ENCODE data around the gene GAL3ST3.
"Not testable (repeated sequence)": the region's sequence is repeated elsewhere in the genome, so short reads cannot be mapped to it uniquely, and the experiment has no call there.

The GAL3ST3 gene

DNA sequence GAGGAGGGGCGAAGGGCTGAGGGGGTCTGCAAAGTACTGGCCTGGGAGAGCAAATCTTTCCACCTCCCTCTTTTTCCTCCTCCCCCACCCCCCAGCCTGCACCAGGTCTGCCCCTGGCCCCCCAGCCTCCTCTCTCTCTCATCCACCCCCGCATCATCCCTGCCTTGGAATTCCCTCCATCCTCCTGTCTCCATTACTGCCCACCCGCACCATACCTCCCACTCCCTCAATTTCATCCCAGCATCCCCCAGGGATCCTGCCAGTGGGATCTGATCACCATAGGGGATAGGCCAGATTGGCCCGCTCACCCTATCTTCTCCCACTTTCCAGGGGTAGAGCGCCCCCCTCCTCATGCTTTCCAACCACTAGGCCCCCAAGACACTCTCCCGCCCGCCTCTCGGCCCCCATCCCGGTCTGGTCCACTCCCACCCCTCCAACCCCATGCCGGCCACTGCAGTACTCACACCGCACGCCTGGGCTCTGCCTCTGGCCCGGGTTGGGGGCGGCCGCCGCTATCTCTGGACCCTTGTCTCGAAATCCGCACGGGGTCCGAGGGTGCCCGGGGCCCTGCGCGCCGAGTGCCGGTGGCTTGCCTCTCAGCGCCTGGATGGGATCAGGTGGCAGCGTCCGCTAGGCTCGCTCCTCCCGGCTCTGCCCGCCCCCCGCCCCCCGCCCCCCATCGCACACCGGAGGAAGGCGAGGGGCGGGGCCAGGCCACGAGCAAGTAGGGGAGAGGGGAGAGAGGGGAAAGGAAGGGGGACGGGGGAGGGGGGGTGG, at the start of gene GAL3ST3:
Gene GAL3ST3, minus strand, starts transcription at position 615 of the 777 bp plus-strand sequence. CDS start 3,746 bp downstream, outside the sequence.
- no peak for DNase-seq (ENCODE audit: low read depth, low spot score)

DNA sequence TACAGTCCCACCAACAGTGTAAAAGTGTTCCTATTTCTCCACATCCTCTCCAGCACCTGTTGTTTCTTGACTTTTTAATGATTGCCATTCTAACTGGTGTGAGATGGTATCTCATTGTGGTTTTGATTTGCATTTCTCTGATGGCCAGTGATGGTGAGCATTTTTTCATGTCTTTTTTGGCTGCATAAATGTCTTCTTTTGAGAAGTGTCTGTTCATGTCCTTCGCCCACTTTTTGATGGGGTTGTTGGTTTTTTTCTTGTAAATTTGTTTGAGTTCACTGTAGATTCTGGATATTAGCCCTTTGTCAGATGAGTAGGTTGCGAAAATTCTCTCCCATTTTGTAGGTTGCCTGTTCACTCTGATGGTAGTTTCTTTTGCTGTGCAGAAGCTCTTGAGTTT, 43.2 kb upstream of the GAL3ST3 start:
- not testable (repeated sequence) for DNase-seq (ENCODE audit: low read depth, low spot score)

DNA sequence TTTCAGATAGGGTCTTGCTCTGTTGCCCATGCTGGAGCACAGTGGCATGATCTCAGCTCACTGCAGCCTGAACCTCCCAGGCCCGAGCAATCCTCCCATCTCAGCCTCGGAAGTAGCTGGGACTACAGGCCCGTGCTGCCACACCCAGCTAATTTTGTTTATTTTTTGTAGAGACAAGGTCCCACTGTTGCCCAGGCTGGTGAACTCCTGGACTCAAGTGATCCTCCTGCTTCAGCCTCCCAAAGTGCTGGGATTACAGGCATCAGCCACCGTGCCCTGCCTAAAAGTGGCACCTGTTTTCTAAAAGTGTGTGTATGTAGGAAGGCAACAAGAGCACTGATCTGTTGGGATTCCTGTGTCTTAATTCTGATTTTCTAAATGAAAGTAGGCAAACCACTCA, 41.3 kb upstream of the GAL3ST3 start:
- DNase-seq (ENCODE audit: low read depth, low spot score), result no peak

- no peak for DNase-seq (ENCODE audit: low read depth, low spot score)
Observed at GRCh38 chr11:66089067-66089466, 40.1 kb upstream of the GAL3ST3 start.

- no peak for DNase-seq (ENCODE audit: low read depth, low spot score)
Observed at GRCh38 chr11:66087148-66087908, 38.4 kb upstream of the GAL3ST3 start.

DNA sequence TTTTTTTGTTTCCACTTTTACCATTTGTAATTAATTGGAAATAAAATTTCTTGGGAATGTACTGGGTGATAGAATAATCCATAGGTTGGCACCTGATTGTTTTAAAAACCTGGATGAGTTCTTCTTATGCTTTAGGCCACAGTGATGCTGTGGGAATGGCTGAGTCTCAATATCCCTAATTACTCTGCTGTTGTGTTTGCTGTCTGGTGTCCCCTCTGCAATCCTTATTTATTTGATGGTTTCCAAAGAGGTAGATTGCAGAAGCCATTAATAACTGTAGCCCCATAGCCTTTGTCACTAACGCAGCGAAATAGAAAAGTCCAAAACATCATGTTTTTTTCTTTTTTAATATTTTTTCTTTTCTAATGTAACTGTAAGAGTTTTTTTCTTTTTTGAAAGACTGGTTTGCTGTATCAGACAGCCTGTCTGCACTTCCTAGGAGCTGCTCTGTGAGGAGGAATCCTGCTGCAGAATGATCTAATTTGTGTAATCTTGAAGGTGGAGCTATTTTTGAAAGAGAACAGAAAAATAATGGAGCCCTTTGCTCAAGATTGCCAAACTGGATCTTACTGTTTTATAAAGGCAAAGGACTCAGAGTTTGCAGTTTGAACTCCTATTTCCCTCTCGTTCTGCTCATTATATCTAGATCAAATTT, 36.0 kb upstream of the GAL3ST3 start:
- no peak for DNase-seq (ENCODE audit: low read depth, low spot score)

DNA sequence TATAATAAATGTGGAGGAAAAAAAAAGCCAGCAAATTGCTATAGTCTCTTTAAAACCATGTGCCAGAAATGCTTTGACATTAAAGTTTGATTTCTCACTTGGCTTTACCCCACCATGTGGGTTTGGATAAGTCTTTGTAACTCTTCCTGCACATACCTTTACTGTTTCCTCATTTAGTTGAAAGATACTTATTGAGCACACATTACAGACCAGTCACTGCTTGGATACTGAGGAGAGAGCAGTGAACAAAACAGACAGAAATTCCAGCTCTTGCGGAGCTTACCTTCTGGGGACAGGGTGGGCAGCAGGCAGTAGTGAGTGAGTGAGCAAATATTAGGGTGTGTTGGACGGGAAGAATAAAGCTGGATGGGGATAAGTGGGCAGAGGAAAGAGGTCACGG, 34.8 kb upstream of the GAL3ST3 start:
- DNase-seq (ENCODE audit: low read depth, low spot score), result no peak

GRCh38 chr11:66082946-66083698, 34.2 kb upstream of the GAL3ST3 start:
- no peak for DNase-seq (ENCODE audit: low read depth, low spot score)

DNA sequence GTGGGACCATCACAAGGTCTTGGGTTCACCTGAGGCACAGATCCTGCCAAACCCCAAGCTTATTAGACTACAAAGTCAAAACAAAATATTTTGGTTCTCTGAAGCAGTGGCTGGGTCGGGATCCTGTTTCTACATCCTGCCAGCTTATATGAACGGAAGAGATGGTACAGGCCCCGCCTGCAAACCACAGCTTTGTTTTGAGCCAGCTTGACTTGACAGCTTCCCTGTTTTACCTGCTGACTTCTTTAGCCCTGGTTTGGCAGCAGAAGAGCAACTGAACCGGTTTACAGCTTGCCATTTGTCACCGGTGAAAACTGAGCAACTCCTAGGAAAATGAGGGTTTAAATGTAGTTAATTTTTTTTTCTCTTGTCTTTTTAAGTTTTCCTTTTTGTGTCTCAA, 32.5 kb upstream of the GAL3ST3 start:
- DNase-seq (ENCODE audit: low read depth, low spot score), result no peak

- no peak for DNase-seq (ENCODE audit: low read depth, low spot score)
Observed at GRCh38 chr11:66080055-66080817, 31.3 kb upstream of the GAL3ST3 start.

DNA sequence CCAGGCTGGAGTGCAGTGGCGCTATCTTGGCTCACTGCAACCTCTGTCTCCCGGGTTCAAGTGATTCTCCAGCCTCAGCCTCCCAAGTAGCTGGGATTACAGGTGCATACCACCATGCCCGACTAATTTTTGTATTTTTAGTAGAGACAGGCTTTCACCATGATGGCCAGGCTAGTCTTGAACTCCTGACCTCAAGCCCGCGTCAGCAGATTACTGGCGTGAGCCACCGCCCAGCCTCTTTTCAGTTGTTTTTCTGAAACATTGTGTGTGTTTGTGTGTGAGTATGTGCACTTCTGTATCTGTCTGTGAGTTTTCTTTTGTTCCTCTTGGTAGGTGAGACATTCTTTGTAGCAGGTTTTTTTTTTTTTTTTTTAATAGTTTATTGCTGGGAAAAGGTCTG, 30.0 kb upstream of the GAL3ST3 start:
- not testable (repeated sequence) for DNase-seq (ENCODE audit: low read depth, low spot score)

DNA sequence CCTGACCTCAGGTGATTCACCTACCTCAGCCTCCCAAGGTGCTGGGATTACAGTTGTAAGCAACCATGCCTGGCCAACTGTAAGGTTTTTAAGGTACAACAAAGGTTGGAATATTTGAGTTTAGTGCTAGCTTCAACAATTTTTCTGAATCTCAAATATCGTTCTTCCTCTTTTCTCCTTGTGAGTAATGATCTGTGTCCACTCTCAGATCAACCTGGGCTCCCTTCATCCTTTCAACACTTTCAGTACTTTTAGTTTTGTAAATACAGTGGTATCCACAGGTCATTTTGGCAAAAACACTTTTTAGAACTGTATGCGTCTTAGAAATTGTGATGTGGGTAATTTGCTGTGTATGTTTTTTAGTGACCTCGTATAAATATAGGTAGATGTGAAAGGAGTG, 29.0 kb upstream of the GAL3ST3 start:
- no peak for DNase-seq (ENCODE audit: low read depth, low spot score)

DNA sequence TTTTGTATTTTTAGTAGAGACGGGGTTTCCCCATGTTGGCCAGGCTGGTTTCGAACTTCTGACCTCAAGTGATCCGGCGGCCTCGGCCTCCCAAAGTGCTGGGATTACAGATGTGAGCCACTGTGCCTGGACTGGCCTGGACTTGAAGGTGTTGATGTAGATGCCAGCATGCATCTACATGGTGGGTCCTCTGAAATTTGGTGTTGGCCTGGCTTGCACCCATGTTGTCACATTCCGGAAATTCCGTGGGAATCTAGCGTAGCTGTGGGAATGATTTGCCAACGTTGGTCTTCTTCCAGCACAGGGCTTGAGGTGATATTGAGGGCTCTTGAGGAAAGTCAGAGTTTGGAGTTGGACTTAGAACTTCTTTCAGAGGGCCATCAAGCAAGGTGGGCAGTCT, 27.6 kb upstream of the GAL3ST3 start:
- DNase-seq (ENCODE audit: low read depth, low spot score), result no peak

- DNase-seq (ENCODE audit: low read depth, low spot score), result no peak
Observed at GRCh38 chr11:66075273-66075672, 26.3 kb upstream of the GAL3ST3 start.

DNA sequence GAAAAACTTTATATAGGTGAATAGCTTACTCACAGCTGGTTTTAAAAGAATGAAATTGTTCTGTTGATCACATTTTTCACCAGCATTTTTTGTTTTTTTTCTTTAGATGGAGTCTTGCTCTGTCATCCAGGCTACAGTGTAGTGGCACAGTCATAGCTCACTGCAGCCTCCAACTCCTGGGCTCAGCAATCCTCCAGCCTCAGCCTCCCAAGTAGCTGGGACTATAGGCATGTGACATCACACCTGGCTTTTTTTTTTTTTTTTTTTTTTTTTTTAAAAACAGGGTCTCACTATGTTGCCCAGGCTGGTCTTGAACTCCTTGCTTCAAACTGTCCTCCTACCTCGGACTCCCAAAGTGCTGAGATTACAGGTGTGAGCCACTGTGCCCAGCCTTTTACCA, 24.7 kb upstream of the GAL3ST3 start:
- no peak for DNase-seq (ENCODE audit: low read depth, low spot score)

DNA sequence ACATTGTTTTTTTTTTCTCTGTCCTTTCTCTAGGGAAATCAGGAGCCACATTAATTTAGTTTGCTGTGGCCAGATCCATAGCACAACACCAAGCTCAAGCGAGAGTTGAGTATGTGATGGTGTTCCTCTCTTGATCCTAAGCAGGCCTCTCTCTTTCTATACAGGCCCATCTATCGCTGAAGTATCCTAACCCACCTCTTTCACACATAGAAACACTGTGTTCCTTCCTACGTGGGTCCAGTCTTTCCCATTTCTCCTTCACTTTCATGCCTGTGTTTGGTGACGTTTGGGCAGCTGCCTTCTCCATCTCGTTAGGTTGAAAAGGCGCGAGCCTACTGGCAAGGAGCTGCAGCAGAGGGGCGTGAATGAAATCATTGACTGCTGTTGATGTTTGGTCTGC, 23.6 kb upstream of the GAL3ST3 start:
- DNase-seq (ENCODE audit: low read depth, low spot score), result no peak

GRCh38 chr11:66072081-66072480, 23.1 kb upstream of the GAL3ST3 start:
- DNase-seq (ENCODE audit: low read depth, low spot score), result no peak

DNA sequence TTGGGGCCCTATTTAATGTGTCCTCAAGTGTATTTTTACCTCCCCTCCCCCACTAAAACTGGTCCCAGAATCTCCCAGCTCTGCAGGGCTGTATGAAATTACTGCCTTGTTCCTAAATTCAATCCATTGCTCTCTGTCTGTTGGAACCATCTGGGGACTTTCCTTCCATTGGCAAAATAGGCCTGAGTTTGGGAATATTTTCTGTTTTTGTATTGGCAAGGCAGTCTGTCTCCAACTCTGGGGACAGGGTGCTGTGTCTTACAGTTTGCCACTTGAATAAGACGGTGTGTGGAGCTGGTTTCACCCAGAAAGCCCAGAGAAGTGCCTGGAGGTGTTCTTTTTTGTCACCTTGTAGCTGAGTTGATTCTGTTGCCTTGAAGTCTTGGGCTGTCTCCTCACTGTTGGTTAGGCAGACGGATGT, 22.4 kb upstream of the GAL3ST3 start:
- DNase-seq (ENCODE audit: low read depth, low spot score), result no peak

DNA sequence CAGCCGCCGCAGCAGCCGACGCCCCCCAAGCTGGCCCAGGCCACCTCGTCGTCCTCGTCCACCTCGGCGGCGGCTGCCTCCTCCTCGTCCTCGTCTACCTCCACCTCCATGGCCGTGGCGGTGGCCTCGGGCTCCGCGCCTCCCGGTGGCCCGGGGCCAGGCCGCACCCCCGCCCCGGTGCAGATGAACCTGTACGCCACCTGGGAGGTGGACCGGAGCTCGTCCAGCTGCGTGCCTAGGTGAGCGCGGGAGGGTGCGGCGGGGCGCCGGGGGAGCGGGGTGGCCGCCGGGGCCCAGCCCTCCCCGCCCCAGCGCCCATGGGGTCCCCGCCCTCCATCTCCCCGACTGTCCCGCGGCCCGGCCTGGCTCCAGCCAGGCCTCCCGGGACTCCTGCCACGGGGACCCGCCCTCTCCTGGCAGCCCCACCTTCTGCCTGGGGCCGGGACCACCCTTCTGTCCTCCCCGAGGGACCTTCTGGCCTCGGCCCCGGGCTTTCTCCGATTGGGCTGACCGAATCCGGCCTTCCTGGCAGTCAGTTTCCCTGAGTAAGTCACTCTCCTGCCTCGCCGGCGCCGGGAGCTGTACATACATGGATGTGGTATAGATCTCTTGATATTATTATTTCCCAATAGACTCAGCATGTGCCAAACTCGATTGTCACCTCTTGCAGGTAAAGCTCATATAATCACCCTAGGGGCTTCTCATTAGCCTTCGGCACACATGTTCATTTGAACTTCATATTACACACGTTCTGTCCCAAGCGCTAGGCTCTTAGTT, 21.8 kb upstream of the GAL3ST3 start:
- DNase-seq (ENCODE audit: low read depth, low spot score), result no peak
